PC-3 (cell line): Measurements from ENCODE around the gene TUBB2B.

Source experiments
- CTCF ChIP-seq: fragments of 300-600 bp; sonication (generic); conservative IDR thresholded peaks from 2 replicates; pipeline ENCODE4 v1.5.1; 2017; ENCODE audit warnings: antibody characterized with exemption, low read depth, mild to moderate bottlenecking, low read length
- EZH2 ChIP-seq: fragments of 300-600 bp; sonication (generic); IDR thresholded peaks from one replicate; pipeline ENCODE4 v1.6.1; 2017; ENCODE audit warnings: antibody characterized with exemption, mild to moderate bottlenecking, low read length; ENCODE audit not compliant: unreplicated experiment
- EZH2phosphoT487 ChIP-seq: fragments of 300-600 bp; sonication (generic); IDR thresholded peaks from 2 replicates; pipeline ENCODE4 v1.6.1; 2018; ENCODE audit warnings: mild to moderate bottlenecking, antibody characterized with exemption, low read length, borderline replicate concordance

- TF ChIP-seq EZH2 (no peak), EZH2phosphoT487 (no peak), CTCF (no peak)
Observed at GRCh38 chr6:3188262-3188661, 39.2 kb downstream of the TUBB2B start.
